ENCODE results near the gene ATG7. TPM values are rescaled to one million over a fixed set of nuclear protein-coding genes. Genes with fewer than 3 reads are reported as not detected.

Gene ATG7
- total RNA-seq, 1 experiment from 2014 or later = 56.1 TPM

- no peaks in the 10 kb centered on the region for H3K4me1 ChIP-seq (replicated peaks; ENCODE audit: insufficient read depth)
- H2AFZ ChIP-seq = no peak overlapping the region
- H3K4me3 ChIP-seq = no peak overlapping the region
- CTCF ChIA-PET = no interaction called here
- POLR2A ChIA-PET (ENCODE audit: unreplicated experiment) = no interaction called here
- no peaks in the 10 kb centered on the region for H3K36me3 ChIP-seq (ENCODE audit: low read depth)
- BruUV-seq (replicated peaks) = no TSS peak
- H3K9me2 ChIP-seq (ENCODE audit: insufficient read depth) = no peaks in the 10 kb centered on the region
- no peaks in the 10 kb centered on the region for H3K9me3 ChIP-seq (ENCODE audit: insufficient read depth, low read depth)
- no peak overlapping the region for H3K27ac ChIP-seq
- peaks cover 5% of the 10 kb centered on the region; the same call in 1 of the 2 replicates for H4K20me1 ChIP-seq (ENCODE audit: insufficient read depth)
- intact Hi-C loops (cut with micrococcal nuclease; ENCODE audit: unreplicated experiment) = no loop called here
- no peaks in the 10 kb centered on the region for H3K79me2 ChIP-seq (ENCODE audit: low read depth)
- no peak for DNase-seq
- no peak overlapping the region for H3K4me2 ChIP-seq
- H3K27me3 ChIP-seq (ENCODE audit: insufficient read depth, low read depth) = no peaks in the 10 kb centered on the region
- no peak for TF ChIP-seq EZH2 (IDR thresholded peaks at IDR 0.05; ENCODE audit: low read depth)
- TF ChIP-seq, protein P1, sequence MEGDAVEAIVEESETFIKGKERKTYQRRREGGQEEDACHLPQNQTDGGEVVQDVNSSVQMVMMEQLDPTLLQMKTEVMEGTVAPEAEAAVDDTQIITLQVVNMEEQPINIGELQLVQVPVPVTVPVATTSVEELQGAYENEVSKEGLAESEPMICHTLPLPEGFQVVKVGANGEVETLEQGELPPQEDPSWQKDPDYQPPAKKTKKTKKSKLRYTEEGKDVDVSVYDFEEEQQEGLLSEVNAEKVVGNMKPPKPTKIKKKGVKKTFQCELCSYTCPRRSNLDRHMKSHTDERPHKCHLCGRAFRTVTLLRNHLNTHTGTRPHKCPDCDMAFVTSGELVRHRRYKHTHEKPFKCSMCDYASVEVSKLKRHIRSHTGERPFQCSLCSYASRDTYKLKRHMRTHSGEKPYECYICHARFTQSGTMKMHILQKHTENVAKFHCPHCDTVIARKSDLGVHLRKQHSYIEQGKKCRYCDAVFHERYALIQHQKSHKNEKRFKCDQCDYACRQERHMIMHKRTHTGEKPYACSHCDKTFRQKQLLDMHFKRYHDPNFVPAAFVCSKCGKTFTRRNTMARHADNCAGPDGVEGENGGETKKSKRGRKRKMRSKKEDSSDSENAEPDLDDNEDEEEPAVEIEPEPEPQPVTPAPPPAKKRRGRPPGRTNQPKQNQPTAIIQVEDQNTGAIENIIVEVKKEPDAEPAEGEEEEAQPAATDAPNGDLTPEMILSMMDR (conservative IDR thresholded peaks at IDR 0.05) = no peak
- H3F3A ChIP-seq (ENCODE audit: insufficient read depth, low read depth) = no peaks in the 10 kb centered on the region
Measured at GRCh38 chr3:11529281-11529680, 257.1 kb downstream of the ATG7 start.

DNA sequence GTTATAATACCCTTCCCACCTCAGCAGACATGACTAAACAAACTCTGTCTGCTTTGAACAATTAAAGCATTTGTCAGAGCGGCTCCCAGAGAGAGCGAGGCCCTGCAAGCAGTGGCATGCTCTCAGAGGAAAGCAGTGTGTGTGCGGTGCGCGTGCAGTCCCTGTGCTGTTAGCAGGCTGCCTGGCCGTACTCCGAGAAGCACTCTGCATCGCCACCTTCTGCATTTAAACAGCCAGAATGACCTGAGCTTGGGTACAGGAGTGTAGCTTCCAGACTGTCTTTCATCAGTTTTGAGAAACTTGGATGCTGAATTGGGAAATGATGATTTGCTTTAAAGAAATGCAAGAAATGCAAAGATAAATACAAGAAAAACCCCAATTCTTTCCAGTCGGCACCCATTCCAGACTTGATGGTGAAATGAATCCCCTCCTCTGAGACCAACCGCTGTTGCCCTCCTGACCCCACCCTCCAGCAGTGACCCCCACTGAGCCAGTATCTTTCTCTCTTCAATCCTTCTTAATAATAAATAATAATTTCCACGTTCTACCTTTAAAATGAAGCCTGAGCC lies 258.0 kb downstream of the ATG7 start:
- Histone ChIP-seq H3K9me2 (ENCODE audit: insufficient read depth) (no peaks in the 10 kb centered on the region), H2AFZ (no peak overlapping the region), H3K9me3 (ENCODE audit: insufficient read depth, low read depth) (no peaks in the 10 kb centered on the region), H3K4me1 (replicated peaks; ENCODE audit: insufficient read depth) (no peaks in the 10 kb centered on the region), H3K4me2 (no peak overlapping the region), H3K4me3 (no peak overlapping the region), H3K27ac (no peak overlapping the region), H3F3A (ENCODE audit: insufficient read depth, low read depth) (no peaks in the 10 kb centered on the region), H3K27me3 (ENCODE audit: insufficient read depth, low read depth) (no peaks in the 10 kb centered on the region), H4K20me1 (ENCODE audit: insufficient read depth) (peaks cover 5% of the 10 kb centered on the region; the same call in 1 of the 2 replicates), H3K79me2 (ENCODE audit: low read depth) (no peaks in the 10 kb centered on the region), H3K36me3 (ENCODE audit: low read depth) (no peaks in the 10 kb centered on the region)
- no peak for TF ChIP-seq EZH2 (IDR thresholded peaks at IDR 0.05; ENCODE audit: low read depth)
- TF ChIP-seq, protein P1 (conservative IDR thresholded peaks at IDR 0.05) = no peak
- BruUV-seq (replicated peaks) = no TSS peak
- intact Hi-C loops (cut with micrococcal nuclease; ENCODE audit: unreplicated experiment) = no loop called here
- ChIA-PET CTCF (no interaction called here), POLR2A (ENCODE audit: unreplicated experiment) (no interaction called here)
- DNase-seq = no peak

DNA sequence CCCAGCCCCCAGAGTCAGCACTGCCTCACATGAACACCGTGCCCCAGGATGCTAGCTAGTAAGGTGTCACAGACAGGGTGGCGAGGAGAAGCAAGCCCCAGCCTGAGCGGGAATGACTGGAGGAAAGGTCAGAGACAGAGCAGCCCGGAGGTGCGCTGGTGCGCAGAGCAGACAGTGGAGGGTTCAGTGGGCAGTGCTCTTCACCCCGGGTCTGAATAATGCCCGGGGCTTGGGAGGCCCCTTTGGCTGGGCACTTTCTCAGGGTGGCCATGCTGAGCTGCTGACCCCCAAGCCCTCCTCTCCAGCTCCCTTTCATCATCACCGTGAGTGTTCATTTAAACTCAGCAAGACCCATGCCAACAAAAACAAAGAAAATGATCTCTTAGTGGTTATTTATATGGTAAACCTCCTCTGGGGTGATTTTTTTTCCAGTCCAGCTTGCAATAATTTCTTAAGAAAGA lies 260.8 kb downstream of the ATG7 start:
- no peak overlapping the region for H2AFZ ChIP-seq
- no peaks in the 10 kb centered on the region for H3F3A ChIP-seq (ENCODE audit: insufficient read depth, low read depth)
- H4K20me1 ChIP-seq (ENCODE audit: insufficient read depth) = peaks cover 8% of the 10 kb centered on the region; the same call in 1 of the 2 replicates
- H3K79me2 ChIP-seq (ENCODE audit: low read depth) = no peaks in the 10 kb centered on the region
- TF ChIP-seq EZH2 (IDR thresholded peaks at IDR 0.05; ENCODE audit: low read depth) = no peak
- TF ChIP-seq, protein P1 (conservative IDR thresholded peaks at IDR 0.05) = no peak
- no peaks in the 10 kb centered on the region for H3K9me3 ChIP-seq (ENCODE audit: insufficient read depth, low read depth)
- no peak overlapping the region for H3K27ac ChIP-seq
- H3K27me3 ChIP-seq (ENCODE audit: insufficient read depth, low read depth) = no peaks in the 10 kb centered on the region
- ChIA-PET POLR2A (ENCODE audit: unreplicated experiment) (no interaction called here), CTCF (no interaction called here)
- intact Hi-C loops (cut with micrococcal nuclease; ENCODE audit: unreplicated experiment) = no loop called here
- H3K9me2 ChIP-seq (ENCODE audit: insufficient read depth) = no peaks in the 10 kb centered on the region
- H3K4me2 ChIP-seq = no peak overlapping the region
- H3K4me1 ChIP-seq (replicated peaks; ENCODE audit: insufficient read depth) = no peaks in the 10 kb centered on the region
- no TSS peak for BruUV-seq (replicated peaks)
- no peak overlapping the region for H3K4me3 ChIP-seq
- DNase-seq = no peak
- no peaks in the 10 kb centered on the region for H3K36me3 ChIP-seq (ENCODE audit: low read depth)

Data from PC-9 (cell line).